Glutamatergic neuron (in vitro differentiated cells): ENCODE measurements around the gene AGR3. TPM values are rescaled to one million over a fixed set of nuclear protein-coding genes. Genes with fewer than 3 reads are reported as not detected.

Experiments used
- DNase-seq: peaks from one replicate; pipeline ENCODE4 v3.0.0; 2022
- H3K27ac Mint-ChIP-seq: one replicate; pipeline ENCODE4 v1.8.0; 2020; ENCODE audit warnings: mild to moderate bottlenecking, mixed read lengths, inconsistent platforms; ENCODE audit not compliant: unreplicated experiment
- H3K27me3 Mint-ChIP-seq: one replicate; pipeline ENCODE4 v1.8.0; 2020; ENCODE audit warnings: mild to moderate bottlenecking, moderate library complexity, mixed read lengths, inconsistent platforms; ENCODE audit not compliant: unreplicated experiment
- H3K36me3 Mint-ChIP-seq: one replicate; pipeline ENCODE4 v1.8.0; 2020; ENCODE audit warnings: mild to moderate bottlenecking, mixed read lengths, inconsistent platforms; ENCODE audit not compliant: unreplicated experiment
- H3K4me1 Mint-ChIP-seq: one replicate; pipeline ENCODE4 v1.8.0; 2020; ENCODE audit warnings: mild to moderate bottlenecking, low read depth, mixed read lengths, inconsistent platforms; ENCODE audit not compliant: unreplicated experiment
- H3K4me3 Mint-ChIP-seq: one replicate; pipeline ENCODE4 v1.8.0; 2020; ENCODE audit warnings: mild to moderate bottlenecking, mixed read lengths, inconsistent platforms; ENCODE audit not compliant: unreplicated experiment
- H3K9me3 Mint-ChIP-seq: one replicate; pipeline ENCODE4 v1.8.0; 2020; ENCODE audit warnings: mild to moderate bottlenecking, moderate library complexity, mixed read lengths, inconsistent platforms; ENCODE audit not compliant: unreplicated experiment
- total RNA-seq: library from RNA; stranded (reverse); fragmentation: NEBNext Ultra II Directional; extraction: Animal tissue kit (Norgen Biotek cat#: 25700); gene quantifications from one replicate; pipeline ENCODE4 v1.2.1, GENCODE V29; 2021; ENCODE audit not compliant: unreplicated experiment
- TF ChIP-seq, protein P1 (sequence below): fragments of 200-600 bp; sonication (generic); IDR thresholded peaks from one replicate; pipeline ENCODE4 v1.5.0; 2021; ENCODE audit not compliant: partially characterized antibody, unreplicated experiment

The AGR3 gene
- total RNA-seq, 1 donor from 2014 or later: not detected

DNA sequence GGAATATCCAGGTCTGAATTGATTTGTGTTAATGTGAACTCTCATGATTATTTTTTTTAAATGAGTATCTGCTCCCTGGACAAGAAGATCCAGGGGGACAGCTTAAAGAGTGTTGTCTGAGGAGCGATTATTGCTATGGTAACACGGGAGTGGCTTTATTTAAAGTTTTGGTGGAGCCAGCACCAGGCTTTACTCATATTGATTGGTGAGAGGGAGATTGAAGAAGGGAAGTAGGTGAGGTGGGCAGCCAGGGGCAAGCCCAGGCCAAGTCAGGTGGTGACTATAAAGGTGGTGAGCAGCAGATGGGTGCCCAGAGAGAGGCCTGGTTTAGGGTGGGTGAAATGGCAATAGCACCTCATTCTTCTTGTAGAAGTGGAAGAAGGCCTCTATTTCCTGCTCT is 66.8 kb downstream of the AGR3 start:
- Mint-ChIP-seq H3K9me3 (no peaks in the 10 kb centered on the region), H3K4me3 (no peak overlapping the region), H3K4me1 (peaks cover 20% of the 10 kb centered on the region), H3K27me3 (no peaks in the 10 kb centered on the region), H3K27ac (no peak overlapping the region), H3K36me3 (no peaks in the 10 kb centered on the region)
- TF ChIP-seq, protein P1, sequence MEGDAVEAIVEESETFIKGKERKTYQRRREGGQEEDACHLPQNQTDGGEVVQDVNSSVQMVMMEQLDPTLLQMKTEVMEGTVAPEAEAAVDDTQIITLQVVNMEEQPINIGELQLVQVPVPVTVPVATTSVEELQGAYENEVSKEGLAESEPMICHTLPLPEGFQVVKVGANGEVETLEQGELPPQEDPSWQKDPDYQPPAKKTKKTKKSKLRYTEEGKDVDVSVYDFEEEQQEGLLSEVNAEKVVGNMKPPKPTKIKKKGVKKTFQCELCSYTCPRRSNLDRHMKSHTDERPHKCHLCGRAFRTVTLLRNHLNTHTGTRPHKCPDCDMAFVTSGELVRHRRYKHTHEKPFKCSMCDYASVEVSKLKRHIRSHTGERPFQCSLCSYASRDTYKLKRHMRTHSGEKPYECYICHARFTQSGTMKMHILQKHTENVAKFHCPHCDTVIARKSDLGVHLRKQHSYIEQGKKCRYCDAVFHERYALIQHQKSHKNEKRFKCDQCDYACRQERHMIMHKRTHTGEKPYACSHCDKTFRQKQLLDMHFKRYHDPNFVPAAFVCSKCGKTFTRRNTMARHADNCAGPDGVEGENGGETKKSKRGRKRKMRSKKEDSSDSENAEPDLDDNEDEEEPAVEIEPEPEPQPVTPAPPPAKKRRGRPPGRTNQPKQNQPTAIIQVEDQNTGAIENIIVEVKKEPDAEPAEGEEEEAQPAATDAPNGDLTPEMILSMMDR: no peak
- DNase-seq: no peak

DNA sequence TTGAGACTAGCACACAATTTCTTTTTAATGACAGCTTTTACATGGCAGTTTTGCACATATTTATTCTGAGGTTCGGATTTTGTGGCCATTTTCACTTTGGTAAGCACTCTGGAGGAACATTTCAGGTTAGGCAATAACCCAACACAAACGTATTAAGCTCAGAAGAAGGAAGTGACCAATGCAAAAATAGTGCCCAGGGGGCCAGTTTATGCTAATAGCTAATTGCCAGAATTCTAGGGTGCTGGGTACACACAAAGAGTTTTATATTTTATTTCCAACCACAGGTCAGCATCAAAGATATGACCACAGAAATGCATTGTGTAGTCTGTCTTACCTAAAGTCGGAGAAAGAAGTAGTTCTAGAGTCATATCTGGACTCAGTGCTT is 68.6 kb downstream of the AGR3 start:
- Mint-ChIP-seq H3K9me3 (no peaks in the 10 kb centered on the region), H3K36me3 (no peaks in the 10 kb centered on the region), H3K4me1 (peaks cover 20% of the 10 kb centered on the region), H3K27me3 (no peaks in the 10 kb centered on the region), H3K4me3 (no peak overlapping the region), H3K27ac (no peak overlapping the region)
- DNase-seq: no peak
- TF ChIP-seq, protein P1: no peak

DNA sequence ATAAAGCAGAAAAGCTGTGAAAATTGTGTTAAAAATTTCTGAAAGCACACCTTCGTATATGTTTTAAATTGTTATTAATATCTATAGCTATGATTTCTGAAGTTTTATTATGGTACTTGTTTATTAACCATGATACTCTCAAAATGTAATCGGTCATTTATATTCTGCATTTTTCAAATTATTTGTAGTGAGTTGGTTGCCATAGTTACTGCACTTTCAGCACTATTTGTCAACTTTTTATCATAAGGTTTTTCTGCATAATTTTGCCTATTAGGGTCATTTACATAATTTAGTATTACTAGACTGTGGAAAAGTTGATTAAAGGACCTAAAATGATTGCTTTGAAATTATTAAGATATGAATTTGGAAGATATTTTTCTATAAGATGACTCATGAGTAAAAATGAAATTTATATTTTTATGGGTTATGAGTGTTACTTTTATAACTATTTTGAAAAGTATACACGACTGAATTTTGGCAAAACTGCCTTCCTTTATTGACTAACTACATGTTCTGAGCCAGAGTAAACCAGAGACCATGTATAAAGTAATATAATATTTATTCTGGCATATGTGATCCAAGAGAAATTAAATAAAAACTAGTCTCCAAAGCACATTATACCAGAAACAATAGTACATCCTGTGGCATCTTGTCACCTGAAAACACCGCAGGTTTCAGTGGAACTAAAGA is 69.1 kb downstream of the AGR3 start:
- TF ChIP-seq, protein P1: no peak
- no peak for DNase-seq
- Mint-ChIP-seq H3K27me3 (no peaks in the 10 kb centered on the region), H3K4me3 (no peak overlapping the region), H3K27ac (no peak overlapping the region), H3K4me1 (peaks cover 18% of the 10 kb centered on the region), H3K9me3 (no peaks in the 10 kb centered on the region), H3K36me3 (no peaks in the 10 kb centered on the region)

DNA sequence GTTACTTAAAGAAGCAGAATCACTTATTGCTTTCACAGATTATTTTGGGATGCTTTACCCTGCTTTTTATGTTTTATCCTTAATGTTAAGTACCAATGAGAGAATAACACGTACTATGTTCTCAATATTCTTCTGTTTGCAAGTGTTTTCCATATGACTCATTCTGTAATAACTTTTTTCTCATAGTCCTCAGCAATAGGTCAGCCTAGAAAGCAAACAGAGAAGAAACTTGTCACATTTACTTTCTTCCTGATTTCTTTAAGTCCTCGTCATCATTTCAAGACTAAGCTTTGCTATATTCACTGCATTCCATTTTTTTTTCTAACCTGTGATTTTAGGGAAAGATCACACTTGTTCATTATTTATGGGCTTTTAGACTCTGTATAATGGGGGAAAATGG is 70.2 kb downstream of the AGR3 start:
- TF ChIP-seq, protein P1: no peak
- Mint-ChIP-seq H3K9me3 (no peaks in the 10 kb centered on the region), H3K4me3 (no peak overlapping the region), H3K27me3 (no peaks in the 10 kb centered on the region), H3K36me3 (no peaks in the 10 kb centered on the region), H3K27ac (no peak overlapping the region), H3K4me1 (peaks cover 10% of the 10 kb centered on the region)
- DNase-seq: no peak

DNA sequence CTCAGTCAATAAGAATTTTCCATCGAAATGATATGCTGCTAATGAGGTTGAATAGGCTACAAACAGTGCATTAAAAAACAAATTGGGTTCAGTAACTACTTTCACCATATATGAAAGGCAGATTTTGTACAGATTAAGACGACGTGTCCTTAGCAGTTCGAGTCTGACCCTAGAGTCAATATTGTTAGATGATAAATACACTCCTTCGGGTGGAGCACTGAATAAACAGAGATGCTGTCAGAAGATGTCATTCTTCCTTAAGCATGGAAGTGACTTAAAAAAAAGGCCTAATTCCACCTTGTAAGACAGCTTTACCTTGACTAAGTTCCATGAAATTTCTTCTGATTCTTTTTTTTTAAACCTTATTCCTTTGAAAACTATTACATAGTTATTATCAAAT is 71.2 kb downstream of the AGR3 start:
- DNase-seq: no peak
- H3K36me3 Mint-ChIP-seq: no peaks in the 10 kb centered on the region
- TF ChIP-seq, protein P1: no peak
- H3K4me3 Mint-ChIP-seq: no peak overlapping the region
- peaks cover under 1% of the 10 kb centered on the region for H3K4me1 Mint-ChIP-seq
- no peaks in the 10 kb centered on the region for H3K9me3 Mint-ChIP-seq
- H3K27ac Mint-ChIP-seq: no peak overlapping the region
- H3K27me3 Mint-ChIP-seq: no peaks in the 10 kb centered on the region
